Midbrain (tissue), 1 donor: ENCODE results near the gene SCFD2.

Experiments
- DNase-seq: peaks from one replicate; lab custom pipeline; 2025; lab: John Stamatoyannopoulos, UW

Gene SCFD2

GRCh38 chr4:52877694-52878093 is 488.2 kb downstream of the SCFD2 start:
- DNase-seq = no peak

- DNase-seq = no peak
These were observed 488.8 kb downstream of the SCFD2 start for GRCh38 chr4:52877036-52877435.

GRCh38 chr4:52876069-52876468 is 489.8 kb downstream of the SCFD2 start:
- DNase-seq = no peak

DNA sequence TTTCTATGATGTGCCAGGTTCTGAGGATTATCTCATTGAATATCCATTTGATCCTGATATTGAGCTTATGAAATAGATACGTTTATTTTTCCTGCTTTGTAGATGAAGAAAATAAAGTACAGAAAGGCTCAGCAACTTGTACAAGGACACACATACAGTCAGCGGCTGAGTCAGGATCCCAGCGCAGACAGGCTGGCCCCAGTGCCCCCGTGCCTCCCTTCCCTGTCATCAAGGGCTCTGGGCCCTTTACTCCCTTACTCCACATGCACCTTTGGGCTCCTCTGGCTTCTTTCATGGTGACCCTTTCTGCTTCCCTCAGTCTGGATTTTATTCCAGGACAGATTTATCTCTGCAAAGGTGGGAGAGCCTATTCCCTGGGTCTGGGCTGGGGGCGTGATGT is 490.9 kb downstream of the SCFD2 start:
- no peak for DNase-seq

- DNase-seq = no peak
These were observed 492.0 kb downstream of the SCFD2 start for GRCh38 chr4:52873861-52874343.

- peak; percentile 13 for DNase-seq
These were observed 492.7 kb downstream of the SCFD2 start for GRCh38 chr4:52873191-52873590.

GRCh38 chr4:52870225-52870624 is 495.6 kb downstream of the SCFD2 start:
- no peak for DNase-seq

DNA sequence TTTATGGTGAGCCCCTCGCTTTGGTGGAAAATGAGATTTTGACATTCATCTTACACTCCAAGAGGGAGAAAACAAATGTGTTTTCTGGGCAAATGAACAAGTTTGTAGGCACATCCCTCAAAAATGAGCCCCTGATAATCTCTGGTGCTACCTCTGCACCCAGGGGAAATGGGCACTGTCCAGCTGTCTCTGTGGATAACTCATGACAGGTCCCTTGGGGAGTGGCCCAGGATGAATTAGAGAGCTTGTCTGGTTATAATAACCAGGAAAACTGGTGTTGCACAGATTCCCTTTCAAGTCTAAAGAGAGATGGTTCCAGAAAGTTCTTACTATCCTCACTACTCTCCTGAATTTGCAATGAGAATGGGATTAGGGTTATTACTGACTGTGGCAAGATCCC is 496.2 kb downstream of the SCFD2 start:
- no peak for DNase-seq

GRCh38 chr4:52869196-52869595 is 496.7 kb downstream of the SCFD2 start:
- peak; percentile 63 for DNase-seq

DNA sequence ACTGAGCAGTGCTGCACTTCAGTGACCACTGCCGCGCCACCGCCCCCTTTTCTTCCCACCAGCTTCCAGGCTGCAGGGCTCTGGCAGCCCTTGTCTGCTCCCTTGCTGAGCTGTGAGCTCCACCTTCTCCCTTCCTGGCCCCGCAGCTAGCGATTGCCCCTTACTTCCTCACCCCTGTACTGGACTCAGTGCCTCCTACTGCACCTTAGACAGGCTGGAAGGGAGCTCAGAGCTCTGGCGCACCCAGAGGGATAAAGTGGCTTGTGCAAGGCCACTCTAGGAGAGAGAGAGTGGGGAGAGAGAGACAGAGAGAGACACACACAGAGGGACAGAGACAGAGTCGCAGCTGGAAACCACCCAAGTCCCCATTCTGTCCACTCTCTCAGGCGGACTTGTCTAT is 497.7 kb downstream of the SCFD2 start:
- peak; percentile 55 for DNase-seq

DNA sequence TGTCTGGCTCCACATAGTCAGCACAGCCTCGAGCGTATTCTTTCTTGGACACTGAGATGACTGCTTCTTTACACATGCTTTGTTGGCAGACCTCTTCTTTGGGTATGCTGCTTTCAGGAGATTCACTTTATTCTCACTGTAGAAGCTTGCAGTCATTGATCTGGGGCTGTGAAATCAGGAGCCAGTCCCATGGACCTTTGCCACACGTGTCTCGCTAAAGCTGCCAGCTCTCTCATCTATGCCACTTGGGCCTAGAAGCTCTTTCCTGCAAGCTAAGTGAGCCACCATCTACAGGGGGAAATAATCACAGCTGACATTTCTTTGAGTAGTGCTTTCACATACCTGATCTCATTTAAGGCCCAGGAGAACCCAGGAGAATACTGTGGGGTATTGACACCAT is 498.7 kb downstream of the SCFD2 start:
- no peak for DNase-seq

- no peak for DNase-seq
These were observed 499.1 kb downstream of the SCFD2 start for GRCh38 chr4:52866734-52867133.

- DNase-seq = no peak
These were observed 500.6 kb downstream of the SCFD2 start for GRCh38 chr4:52865300-52865699.

DNA sequence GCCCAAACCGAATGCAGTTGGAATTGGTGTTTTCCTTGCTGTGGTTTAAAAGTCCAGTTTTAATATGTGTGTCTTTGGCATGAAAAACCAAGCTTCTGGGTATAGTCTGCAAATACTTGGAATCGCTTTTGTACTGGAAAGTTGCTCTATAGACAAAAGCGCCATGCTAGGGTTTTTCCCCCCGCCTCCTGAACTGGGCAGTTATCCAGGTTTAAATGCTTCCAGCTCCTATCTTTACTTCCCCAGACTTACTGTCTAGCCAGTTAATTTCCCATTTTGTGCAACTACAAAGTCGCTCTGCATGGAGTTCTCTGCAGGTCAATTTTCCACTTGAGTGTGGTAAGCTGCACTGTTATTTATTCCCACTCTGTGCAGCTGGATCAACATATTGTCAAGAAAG is 501.1 kb downstream of the SCFD2 start:
- no peak for DNase-seq

DNA sequence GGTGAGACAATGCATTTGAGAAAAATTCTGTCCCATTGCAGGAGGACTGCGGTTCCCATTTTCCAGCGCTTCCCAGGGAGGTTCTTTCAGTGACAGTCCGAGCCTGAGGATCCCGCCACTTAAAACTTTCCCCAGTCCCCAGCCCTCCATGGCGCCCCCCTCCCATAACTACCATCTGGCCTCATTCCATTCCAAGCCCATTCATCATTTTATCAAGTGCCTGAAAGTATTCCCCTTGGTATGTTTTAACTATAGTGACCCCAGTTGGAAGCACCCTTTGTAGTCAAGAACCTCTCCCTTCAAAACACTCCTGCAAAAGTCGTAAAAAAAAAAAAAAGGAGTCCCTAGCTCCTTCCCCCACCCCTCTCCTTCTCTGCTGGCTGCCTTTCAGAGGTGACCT is 502.5 kb downstream of the SCFD2 start:
- DNase-seq = no peak

DNA sequence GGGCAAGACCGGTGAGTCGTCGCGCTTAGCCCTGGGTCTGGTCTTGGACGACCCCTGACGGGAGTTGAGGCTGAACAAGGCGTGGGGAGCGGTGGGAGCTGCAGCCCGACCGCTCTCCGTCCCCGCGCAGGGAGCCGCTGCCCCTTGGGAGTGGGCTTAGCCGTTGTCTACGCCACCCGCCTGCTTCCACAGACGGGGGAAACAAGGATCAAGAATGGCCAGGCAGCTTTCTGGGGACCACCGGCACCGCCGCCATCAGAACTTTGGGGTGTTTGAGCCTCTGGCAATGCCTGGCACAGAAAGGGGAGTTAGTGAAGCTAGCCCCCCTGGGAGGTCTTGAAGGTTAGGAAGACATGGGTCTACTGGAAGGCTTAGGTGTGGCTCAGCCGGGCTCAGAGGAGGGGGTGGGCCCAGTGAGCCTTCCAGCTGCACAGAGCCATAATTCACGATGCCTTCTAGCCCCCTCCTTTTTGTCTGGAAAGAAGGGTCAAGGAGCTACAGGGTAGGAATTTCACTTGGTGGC is 503.2 kb downstream of the SCFD2 start:
- DNase-seq = no peak

- DNase-seq = peak; percentile 82
These were observed 503.8 kb downstream of the SCFD2 start, which contains the start of gene RASL11B for GRCh38 chr4:52861879-52862616. TSS of gene RASL11B (plus strand) at chr4:52862317. CDS start at chr4:52862508, 191 bp downstream.

DNA sequence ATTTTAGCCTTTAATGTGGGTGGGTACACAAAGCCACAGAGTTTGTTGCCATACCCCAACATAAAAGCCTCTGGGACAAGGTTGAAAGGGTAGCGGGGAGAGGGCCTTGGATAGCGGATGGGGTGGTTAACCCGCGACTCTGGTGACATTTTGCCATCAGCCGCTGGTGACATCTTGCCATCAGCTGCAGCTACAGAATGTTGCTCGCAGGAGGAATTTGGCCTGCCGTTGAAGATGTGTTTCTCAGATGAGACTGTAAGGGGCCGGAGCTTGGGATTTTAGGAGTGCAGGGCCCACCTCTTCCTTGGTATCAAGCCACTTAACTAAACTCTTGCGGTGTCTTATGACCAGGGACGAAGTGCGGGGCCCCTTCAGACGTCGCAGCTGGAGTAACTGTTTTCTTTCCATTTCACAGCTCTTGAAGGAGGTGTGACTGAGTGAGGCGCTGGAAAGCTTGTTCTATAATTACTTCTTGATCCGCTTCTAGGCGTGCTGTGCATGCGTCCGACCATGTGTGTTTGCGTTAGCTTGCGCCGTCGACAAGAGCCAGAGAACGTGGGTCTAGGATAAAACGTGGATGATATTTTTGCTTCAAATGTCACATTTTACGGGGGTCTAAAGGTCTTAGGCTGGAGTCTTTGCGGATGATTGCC is 504.6 kb downstream of the SCFD2 start:
- DNase-seq = no peak

DNA sequence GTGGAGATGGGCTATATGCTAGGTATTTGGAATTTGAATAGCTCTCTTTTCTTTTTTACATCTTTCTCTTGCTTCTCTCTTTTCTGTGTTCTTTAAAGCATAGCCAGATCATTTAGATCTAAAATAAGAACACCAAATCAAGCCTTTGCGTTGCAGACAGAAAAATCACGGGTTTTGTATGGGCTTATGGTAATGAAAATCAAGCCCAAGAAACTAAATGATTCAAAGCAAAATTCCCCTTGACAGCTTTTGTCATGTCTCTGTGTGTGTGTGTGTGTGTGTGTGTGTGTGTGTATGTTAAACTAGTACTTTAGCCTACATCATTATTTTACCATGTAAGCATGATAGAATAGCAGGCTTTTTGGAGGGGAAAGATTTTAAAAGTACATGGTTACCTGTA is 505.5 kb downstream of the SCFD2 start:
- DNase-seq = no peak

GRCh38 chr4:52856801-52857200 is 509.1 kb downstream of the SCFD2 start:
- DNase-seq = no peak

GRCh38 chr4:52853351-52853750 is 512.5 kb downstream of the SCFD2 start:
- DNase-seq = no peak

DNA sequence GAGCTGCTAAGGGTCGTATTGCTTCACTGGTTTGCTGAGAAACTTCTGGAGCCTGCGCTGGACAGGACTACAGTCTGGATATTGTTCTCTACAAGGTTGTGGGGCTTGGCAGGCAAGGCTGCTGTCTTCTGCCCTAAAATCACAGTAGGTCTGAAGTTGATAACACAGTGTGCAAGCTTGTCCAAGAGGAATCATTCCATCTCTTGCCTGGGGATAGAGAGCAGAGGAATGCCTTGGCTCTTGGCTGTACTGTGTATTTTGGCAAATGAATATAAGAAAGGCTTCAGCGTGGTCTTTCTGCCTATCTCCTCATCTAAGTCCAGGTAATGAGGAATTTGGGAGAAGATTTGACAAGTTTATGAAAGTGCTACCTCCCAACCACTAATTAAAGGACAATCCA is 513.1 kb downstream of the SCFD2 start:
- no peak for DNase-seq

GRCh38 chr4:52852041-52852440 is 513.8 kb downstream of the SCFD2 start:
- DNase-seq = no peak
